ENCODE results near the gene SHANK3.
A peak's percentile ranks its signal among the peaks of the same experiment; 100 is the strongest.
"Not testable (repeated sequence)": the region's sequence is repeated elsewhere in the genome, so short reads cannot be mapped to it uniquely, and the experiment has no call there.

The SHANK3 gene

GRCh38 chr22:50656122-50657070 lies 16.2 kb upstream of the SHANK3 start:
- no peaks in the 10 kb centered on the region for H3K4me1 ChIP-seq (ENCODE audit: control insufficient read depth, insufficient read depth, low read length)
- no peaks in the 10 kb centered on the region for H3K36me3 ChIP-seq (ENCODE audit: control insufficient read depth, insufficient read depth, low read length)
- peak overlapping the region; percentile 39 for H3K27ac ChIP-seq (ENCODE audit: low read depth, low read length)
- H3K9ac ChIP-seq (ENCODE audit: low read depth, low read length): no peak overlapping the region
- peaks cover 20% of the 10 kb centered on the region for H3K27me3 ChIP-seq (ENCODE audit: control insufficient read depth, insufficient read depth, low read length)
- peaks cover 7% of the 10 kb centered on the region for H3K9me3 ChIP-seq (ENCODE audit: control insufficient read depth, insufficient read depth, low read length)
- H3K4me3 ChIP-seq (ENCODE audit: low read depth, low read length): no peak overlapping the region

- H3K4me3 ChIP-seq (ENCODE audit: low read depth, low read length): no peak overlapping the region
- no peak overlapping the region for H3K9ac ChIP-seq (ENCODE audit: low read depth, low read length)
- peaks cover 5% of the 10 kb centered on the region; the same call in 1 of the 2 replicates for H3K9me3 ChIP-seq (ENCODE audit: control insufficient read depth, insufficient read depth, low read length)
- peaks cover 20% of the 10 kb centered on the region for H3K27me3 ChIP-seq (ENCODE audit: control insufficient read depth, insufficient read depth, low read length)
- H3K4me1 ChIP-seq (ENCODE audit: control insufficient read depth, insufficient read depth, low read length): no peaks in the 10 kb centered on the region
- no peaks in the 10 kb centered on the region for H3K36me3 ChIP-seq (ENCODE audit: control insufficient read depth, insufficient read depth, low read length)
- no peak overlapping the region for H3K27ac ChIP-seq (ENCODE audit: low read depth, low read length)
Observed at GRCh38 chr22:50657925-50658324, 14.7 kb upstream of the SHANK3 start.

- not testable (repeated sequence) for H3K27ac ChIP-seq (ENCODE audit: low read depth, low read length); H3K36me3 ChIP-seq (ENCODE audit: control insufficient read depth, insufficient read depth, low read length); H3K4me3 ChIP-seq (ENCODE audit: low read depth, low read length); H3K4me1 ChIP-seq (ENCODE audit: control insufficient read depth, insufficient read depth, low read length); H3K9me3 ChIP-seq (ENCODE audit: control insufficient read depth, insufficient read depth, low read length); H3K9ac ChIP-seq (ENCODE audit: low read depth, low read length)
- peaks cover 18% of the 10 kb centered on the region for H3K27me3 ChIP-seq (ENCODE audit: control insufficient read depth, insufficient read depth, low read length)
Observed at GRCh38 chr22:50659711-50660110, 12.9 kb upstream of the SHANK3 start.

- H3K9me3 ChIP-seq (ENCODE audit: control insufficient read depth, insufficient read depth, low read length): no peaks in the 10 kb centered on the region; the same call in 1 of the 2 replicates
Observed at GRCh38 chr22:50660306-50660705, 12.3 kb upstream of the SHANK3 start.

GRCh38 chr22:50665212-50665611 lies 7.4 kb upstream of the SHANK3 start:
- Histone ChIP-seq H3K4me3 (ENCODE audit: low read depth, low read length) (no peak overlapping the region), H3K27me3 (ENCODE audit: control insufficient read depth, insufficient read depth, low read length) (peaks cover 9% of the 10 kb centered on the region), H3K36me3 (ENCODE audit: control insufficient read depth, insufficient read depth, low read length) (no peaks in the 10 kb centered on the region), H3K9me3 (ENCODE audit: control insufficient read depth, insufficient read depth, low read length) (no peaks in the 10 kb centered on the region), H3K27ac (ENCODE audit: low read depth, low read length) (no peak overlapping the region), H3K4me1 (ENCODE audit: control insufficient read depth, insufficient read depth, low read length) (no peaks in the 10 kb centered on the region), H3K9ac (ENCODE audit: low read depth, low read length) (no peak overlapping the region)

More at GRCh38 chr22:50660306-50660705, 12.3 kb upstream of the SHANK3 start:
- Histone ChIP-seq H3K4me3 (ENCODE audit: low read depth, low read length) (no peak overlapping the region), H3K27ac (ENCODE audit: low read depth, low read length) (no peak overlapping the region), H3K36me3 (ENCODE audit: control insufficient read depth, insufficient read depth, low read length) (no peaks in the 10 kb centered on the region), H3K27me3 (ENCODE audit: control insufficient read depth, insufficient read depth, low read length) (peaks cover 18% of the 10 kb centered on the region), H3K9ac (ENCODE audit: low read depth, low read length) (no peak overlapping the region), H3K4me1 (ENCODE audit: control insufficient read depth, insufficient read depth, low read length) (no peaks in the 10 kb centered on the region)

- Histone ChIP-seq H3K27ac (ENCODE audit: low read depth, low read length) (no peak overlapping the region), H3K4me3 (ENCODE audit: low read depth, low read length) (no peak overlapping the region), H3K36me3 (ENCODE audit: control insufficient read depth, insufficient read depth, low read length) (no peaks in the 10 kb centered on the region), H3K4me1 (ENCODE audit: control insufficient read depth, insufficient read depth, low read length) (no peaks in the 10 kb centered on the region), H3K9ac (ENCODE audit: low read depth, low read length) (no peak overlapping the region), H3K9me3 (ENCODE audit: control insufficient read depth, insufficient read depth, low read length) (no peaks in the 10 kb centered on the region), H3K27me3 (ENCODE audit: control insufficient read depth, insufficient read depth, low read length) (peaks cover 9% of the 10 kb centered on the region)
Observed at GRCh38 chr22:50665738-50666137, 6.9 kb upstream of the SHANK3 start.

GRCh38 chr22:50670513-50670912 lies 2.1 kb upstream of the SHANK3 start:
- peaks cover 23% of the 10 kb centered on the region for H3K27me3 ChIP-seq (ENCODE audit: control insufficient read depth, insufficient read depth, low read length)
- H3K36me3 ChIP-seq (ENCODE audit: control insufficient read depth, insufficient read depth, low read length): no peaks in the 10 kb centered on the region
- H3K4me3 ChIP-seq (ENCODE audit: low read depth, low read length): no peak overlapping the region
- no peak overlapping the region for H3K27ac ChIP-seq (ENCODE audit: low read depth, low read length)
- no peaks in the 10 kb centered on the region for H3K9me3 ChIP-seq (ENCODE audit: control insufficient read depth, insufficient read depth, low read length)
- peaks cover 8% of the 10 kb centered on the region; the same call in 1 of the 2 replicates for H3K4me1 ChIP-seq (ENCODE audit: control insufficient read depth, insufficient read depth, low read length)
- H3K9ac ChIP-seq (ENCODE audit: low read depth, low read length): no peak overlapping the region

- Histone ChIP-seq H3K4me1 (ENCODE audit: control insufficient read depth, insufficient read depth, low read length) (peaks cover 8% of the 10 kb centered on the region; the same call in 1 of the 2 replicates), H3K4me3 (ENCODE audit: low read depth, low read length) (no peak overlapping the region), H3K9ac (ENCODE audit: low read depth, low read length) (no peak overlapping the region), H3K9me3 (ENCODE audit: control insufficient read depth, insufficient read depth, low read length) (no peaks in the 10 kb centered on the region), H3K27ac (ENCODE audit: low read depth, low read length) (no peak overlapping the region), H3K36me3 (ENCODE audit: control insufficient read depth, insufficient read depth, low read length) (no peaks in the 10 kb centered on the region), H3K27me3 (ENCODE audit: control insufficient read depth, insufficient read depth, low read length) (peaks cover 28% of the 10 kb centered on the region)
Observed at GRCh38 chr22:50670914-50671538, 1.6 kb upstream of the SHANK3 start.

- Histone ChIP-seq H3K4me1 (ENCODE audit: control insufficient read depth, insufficient read depth, low read length) (peaks cover 8% of the 10 kb centered on the region; the same call in 1 of the 2 replicates), H3K36me3 (ENCODE audit: control insufficient read depth, insufficient read depth, low read length) (no peaks in the 10 kb centered on the region), H3K4me3 (ENCODE audit: low read depth, low read length) (no peak overlapping the region), H3K9ac (ENCODE audit: low read depth, low read length) (no peak overlapping the region), H3K27me3 (ENCODE audit: control insufficient read depth, insufficient read depth, low read length) (peaks cover 31% of the 10 kb centered on the region), H3K9me3 (ENCODE audit: control insufficient read depth, insufficient read depth, low read length) (no peaks in the 10 kb centered on the region), H3K27ac (ENCODE audit: low read depth, low read length) (no peak overlapping the region)
Observed at GRCh38 chr22:50671641-50672040, 982 bp upstream of the SHANK3 start.

- Histone ChIP-seq H3K9ac (ENCODE audit: low read depth, low read length) (no peak overlapping the region), H3K27me3 (ENCODE audit: control insufficient read depth, insufficient read depth, low read length) (peaks cover 31% of the 10 kb centered on the region), H3K27ac (ENCODE audit: low read depth, low read length) (no peak overlapping the region), H3K9me3 (ENCODE audit: control insufficient read depth, insufficient read depth, low read length) (no peaks in the 10 kb centered on the region), H3K36me3 (ENCODE audit: control insufficient read depth, insufficient read depth, low read length) (no peaks in the 10 kb centered on the region), H3K4me3 (ENCODE audit: low read depth, low read length) (no peak overlapping the region), H3K4me1 (ENCODE audit: control insufficient read depth, insufficient read depth, low read length) (peaks cover 8% of the 10 kb centered on the region; the same call in 1 of the 2 replicates)
Observed at GRCh38 chr22:50672041-50672440, 582 bp upstream of the SHANK3 start.
